Ovary (tissue), 9 donors: ENCODE measurements around the gene PCSK9. TPM values are rescaled to one million over a fixed set of nuclear protein-coding genes. Genes with fewer than 3 reads are reported as not detected.

Experiments
- DNase-seq, 5 donors: peaks; one replicate each; pipeline ENCODE4 v3.0.0-alpha.2; 2019 to 2020
- H3K27ac ChIP-seq, 2 donors: fragments of 200-600 bp; one replicate each; pipeline versions ENCODE4 v1.5.1 to v1.8.0; 2019 to 2022
- H3K27me3 ChIP-seq: fragments of 200-600 bp; one replicate; pipeline ENCODE4 v1.8.0; 2022
- H3K36me3 ChIP-seq: fragments of 200-600 bp; sonication (generic); one replicate; pipeline ENCODE4 v1.5.1; 2019
- H3K4me1 ChIP-seq: one replicate; pipeline ENCODE4 v1.8.1; 2013; ENCODE audit warnings: mild to moderate bottlenecking, moderate library complexity; ENCODE audit not compliant: insufficient read depth
- H3K4me3 ChIP-seq: fragments of 200-600 bp; sonication (generic); one replicate; pipeline ENCODE4 v1.5.1; 2017
- H3K9me3 ChIP-seq, 2 donors: fragments of 200-600 bp in 1 of 2; sonication (generic) in 1 of 2; one replicate each; pipeline versions ENCODE4 v1.5.1 to v1.8.1; 2013 to 2019; ENCODE audit warnings: mild to moderate bottlenecking in 1 of 2, moderate library complexity in 1 of 2
- EP300 ChIP-seq: sonication (generic); formaldehyde crosslinking; IDR thresholded peaks from one replicate; pipeline ENCODE4 v1.6.1; 2017; ENCODE audit warnings: antibody characterized with exemption
- POLR2A ChIP-seq: fragments of 450-650 bp; IDR thresholded peaks from one replicate; pipeline ENCODE4 v1.6.1; 2017; ENCODE audit warnings: antibody characterized with exemption, mild to moderate bottlenecking, moderate library complexity
- WGBS, 3 donors: extraction: QIAGEN DNeasy Blood & Tissue Kit in 1 of 3; methylation state at CpG; one replicate each; pipeline versions ENCODE4 v1.1.5 to v1.1.7; 2013 to 2017; 5-methylcytosine and 5-hydroxymethylcytosine counted together
- intact Hi-C, 4 donors: fragments of 100-400 bp; cut with DNase I; formaldehyde crosslinking; loops; one replicate each; pipeline versions ENCODE4 v1.11.0 to v1.15.1; 2022 to 2023
- polyA plus RNA-seq, 2 donors: library from polyadenylated mRNA; stranded (reverse); fragments of 200-250 nt in 1 of 2; fragments of 350-450 nt in 1 of 2; fragmentation: Illumina TruSeq in 1 of 2; extraction: RNeasy Lipid Tissue Mini Kit (QIAGEN cat#74804) in 1 of 2; gene quantifications; one replicate each; pipeline ENCODE4 v1.2.3, GENCODE V29; 2013 to 2014
- total RNA-seq, 7 donors: library from RNA; depleted of rRNA in 2 of 7; stranded (reverse); fragments of >200 nt in 2 of 7; fragmentation: NEBNext Ultra II Directional in 3 of 7; extraction: Animal tissue kit (Norgen Biotek cat#: 25700) in 3 of 7; gene quantifications; one replicate each; pipeline versions ENCODE4 v1.1.0 to v1.2.4, GENCODE V29; 2016 to 2023
- TF ChIP-seq, protein P1 (sequence below), 3 donors: fragments of 450-650 bp in 2 of 3; fragments of 200-600 bp in 1 of 3; IDR thresholded peaks; one replicate each; pipeline versions ENCODE4 v1.5.1 to v1.8.0; 2016 to 2022; ENCODE audit warnings: antibody characterized with exemption in 3 of 3, mild to moderate bottlenecking in 1 of 3
- donor health status: DM: no; HTN: no; CAD: no; lungs with moderate emphysema.
- donor health status: DM: no; HTN: no; CAD: no.
- donor health status: Bipolar disorder and iron deficiency.
- donor health status: DM: yes; HTN: yes; CAD: no.
- donor health status: DM: no; HTN: no; CAD: no.
- donor health status: DM: yes; HTN: yes; CAD: no.

The PCSK9 gene
- total and polyA plus RNA-seq, 9 donors, result 0.01 to 0.52 (median 0.30) TPM; not detected in 5

DNA sequence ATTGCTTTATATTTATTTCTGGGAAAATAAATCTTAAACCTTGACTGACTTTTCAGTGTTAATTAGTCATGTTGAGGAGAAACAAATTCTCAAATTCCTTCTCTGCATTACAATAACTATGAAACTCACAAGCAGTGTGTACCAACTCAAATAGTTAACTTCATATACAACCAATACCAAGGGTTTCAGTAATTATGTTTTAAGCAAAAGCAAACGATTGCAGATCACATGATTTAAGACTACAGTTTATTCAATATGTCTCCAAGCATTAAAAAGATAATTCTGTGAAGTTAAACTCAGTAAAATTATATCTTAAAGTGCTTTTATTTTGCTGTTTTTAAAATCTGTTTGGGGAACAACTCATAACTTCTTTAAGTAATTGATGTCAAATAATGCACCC is 28.6 kb downstream of the PCSK9 start:
- no peak overlapping the region for H3K4me3 ChIP-seq
- no peaks in the 10 kb centered on the region for H3K9me3 ChIP-seq
- H3K36me3 ChIP-seq, result no peaks in the 10 kb centered on the region
- TF ChIP-seq, protein P1, sequence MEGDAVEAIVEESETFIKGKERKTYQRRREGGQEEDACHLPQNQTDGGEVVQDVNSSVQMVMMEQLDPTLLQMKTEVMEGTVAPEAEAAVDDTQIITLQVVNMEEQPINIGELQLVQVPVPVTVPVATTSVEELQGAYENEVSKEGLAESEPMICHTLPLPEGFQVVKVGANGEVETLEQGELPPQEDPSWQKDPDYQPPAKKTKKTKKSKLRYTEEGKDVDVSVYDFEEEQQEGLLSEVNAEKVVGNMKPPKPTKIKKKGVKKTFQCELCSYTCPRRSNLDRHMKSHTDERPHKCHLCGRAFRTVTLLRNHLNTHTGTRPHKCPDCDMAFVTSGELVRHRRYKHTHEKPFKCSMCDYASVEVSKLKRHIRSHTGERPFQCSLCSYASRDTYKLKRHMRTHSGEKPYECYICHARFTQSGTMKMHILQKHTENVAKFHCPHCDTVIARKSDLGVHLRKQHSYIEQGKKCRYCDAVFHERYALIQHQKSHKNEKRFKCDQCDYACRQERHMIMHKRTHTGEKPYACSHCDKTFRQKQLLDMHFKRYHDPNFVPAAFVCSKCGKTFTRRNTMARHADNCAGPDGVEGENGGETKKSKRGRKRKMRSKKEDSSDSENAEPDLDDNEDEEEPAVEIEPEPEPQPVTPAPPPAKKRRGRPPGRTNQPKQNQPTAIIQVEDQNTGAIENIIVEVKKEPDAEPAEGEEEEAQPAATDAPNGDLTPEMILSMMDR (IDR thresholded peaks at IDR 0.05), result no peak
- TF ChIP-seq POLR2A (no peak), EP300 (no peak)
- WGBS, 3 donors, result 69 to 80% (median 73%) methylated on average over 1 of the region's 1 CpG
- no peak for DNase-seq
- no peak overlapping the region for H3K27ac ChIP-seq
- H3K4me1 ChIP-seq, result peaks cover 4% of the 10 kb centered on the region
- no peaks in the 10 kb centered on the region for H3K27me3 ChIP-seq
- intact Hi-C loops, result no loop called here

- Histone ChIP-seq H3K27me3 (no peaks in the 10 kb centered on the region), H3K4me3 (no peak overlapping the region), H3K27ac (no peak overlapping the region), H3K36me3 (no peaks in the 10 kb centered on the region), H3K4me1 (peaks cover 4% of the 10 kb centered on the region), H3K9me3 (no peaks in the 10 kb centered on the region)
- intact Hi-C loops, result no loop called here
- TF ChIP-seq EP300, result no peak
- TF ChIP-seq, protein P1 (IDR thresholded peaks at IDR 0.05), result no peak
- no peak for TF ChIP-seq POLR2A
- no peak for DNase-seq
- 89 to 95% (median 94%) methylated on average over 9 of the region's 9 CpGs for WGBS, 3 donors
These were observed 29.3 kb downstream of the PCSK9 start for GRCh38 chr1:55068638-55069037.

DNA sequence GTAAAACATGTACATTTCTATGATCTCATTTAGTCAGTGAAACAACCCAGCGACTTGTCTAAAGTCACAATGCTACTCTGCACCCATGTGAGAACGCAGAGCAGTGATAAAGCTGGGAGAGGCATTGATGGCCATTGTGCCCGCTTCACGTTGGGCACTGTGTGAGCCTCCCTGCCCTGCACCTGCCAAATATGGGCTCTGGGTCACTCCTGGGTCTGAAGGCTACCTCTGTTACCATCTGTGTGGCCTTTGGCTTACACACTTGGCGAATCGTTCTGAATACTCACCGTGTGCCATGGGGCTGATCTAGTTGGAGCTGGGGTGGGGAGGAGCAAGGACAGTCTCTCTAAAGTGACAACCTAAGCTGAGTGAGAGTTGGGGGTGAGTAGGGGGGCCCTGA is 29.9 kb downstream of the PCSK9 start:
- H3K9me3 ChIP-seq, result no peaks in the 10 kb centered on the region
- no peak overlapping the region for H3K27ac ChIP-seq
- DNase-seq, result no peak
- peaks cover 4% of the 10 kb centered on the region for H3K4me1 ChIP-seq
- WGBS, 3 donors, result 85 to 91% (median 90%) methylated on average over 7 of the region's 7 CpGs
- H3K4me3 ChIP-seq, result no peak overlapping the region
- intact Hi-C loops, result no loop called here
- H3K36me3 ChIP-seq, result no peaks in the 10 kb centered on the region
- H3K27me3 ChIP-seq, result no peaks in the 10 kb centered on the region
- TF ChIP-seq, protein P1 (IDR thresholded peaks at IDR 0.05), result no peak
- no peak for TF ChIP-seq POLR2A
- TF ChIP-seq EP300, result no peak

DNA sequence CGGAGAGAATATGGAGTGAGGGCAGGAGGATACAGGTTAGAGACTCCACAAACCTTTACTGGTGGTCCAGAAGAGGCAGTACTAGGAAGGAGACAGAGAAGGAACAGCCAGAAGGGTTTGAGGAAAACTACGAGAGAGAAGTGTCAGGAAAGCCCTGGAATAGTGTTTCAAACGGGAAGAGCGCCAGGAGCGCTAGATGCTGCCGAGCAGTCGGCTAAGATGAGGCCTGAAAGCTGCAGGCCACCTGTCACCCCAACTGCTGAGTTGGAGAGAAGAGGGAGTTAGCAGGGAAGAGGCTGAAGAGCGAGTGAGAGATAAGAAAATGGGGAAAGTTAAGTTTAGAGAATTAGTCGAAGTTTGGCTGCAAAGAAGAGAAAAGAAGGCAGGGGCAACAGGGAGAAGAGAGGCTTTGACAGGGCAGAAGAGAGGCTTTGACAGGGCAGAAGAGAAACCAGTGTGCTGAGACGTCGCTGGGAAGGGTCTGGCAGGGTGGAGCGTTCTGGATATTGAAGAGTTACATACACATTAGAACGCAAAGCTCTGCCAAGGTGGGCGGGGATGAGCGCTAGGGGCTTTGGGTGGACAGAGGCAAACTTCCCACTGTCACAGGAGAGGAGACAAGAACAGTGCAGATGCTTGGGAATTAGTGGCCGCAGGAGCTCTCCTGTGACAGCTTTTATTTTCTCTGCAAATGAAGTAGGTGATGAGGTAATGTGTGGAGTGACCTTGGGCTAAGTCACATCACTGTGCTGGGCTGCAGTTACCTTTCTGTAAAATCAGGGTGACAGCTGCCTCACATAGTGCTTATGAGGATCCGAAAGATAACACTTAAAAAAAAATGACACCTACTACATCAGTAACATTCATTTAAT is 31.2 kb downstream of the PCSK9 start:
- Histone ChIP-seq H3K4me3 (no peak overlapping the region), H3K27ac (no peak overlapping the region), H3K27me3 (no peaks in the 10 kb centered on the region), H3K36me3 (no peaks in the 10 kb centered on the region), H3K9me3 (no peaks in the 10 kb centered on the region), H3K4me1 (no peaks in the 10 kb centered on the region)
- DNase-seq, result no peak
- intact Hi-C loops, result no loop called here
- WGBS, 3 donors, result 48 to 58% (median 55%) methylated on average over 17 of the region's 17 CpGs
- TF ChIP-seq, protein P1 (IDR thresholded peaks at IDR 0.05), result no peak
- TF ChIP-seq POLR2A (no peak), EP300 (no peak)
